Measurements from ENCODE around the gene ZNF433.
"Not testable (repeated sequence)": the region's sequence is repeated elsewhere in the genome, so short reads cannot be mapped to it uniquely, and the experiment has no call there.

ZNF433 gene

DNA sequence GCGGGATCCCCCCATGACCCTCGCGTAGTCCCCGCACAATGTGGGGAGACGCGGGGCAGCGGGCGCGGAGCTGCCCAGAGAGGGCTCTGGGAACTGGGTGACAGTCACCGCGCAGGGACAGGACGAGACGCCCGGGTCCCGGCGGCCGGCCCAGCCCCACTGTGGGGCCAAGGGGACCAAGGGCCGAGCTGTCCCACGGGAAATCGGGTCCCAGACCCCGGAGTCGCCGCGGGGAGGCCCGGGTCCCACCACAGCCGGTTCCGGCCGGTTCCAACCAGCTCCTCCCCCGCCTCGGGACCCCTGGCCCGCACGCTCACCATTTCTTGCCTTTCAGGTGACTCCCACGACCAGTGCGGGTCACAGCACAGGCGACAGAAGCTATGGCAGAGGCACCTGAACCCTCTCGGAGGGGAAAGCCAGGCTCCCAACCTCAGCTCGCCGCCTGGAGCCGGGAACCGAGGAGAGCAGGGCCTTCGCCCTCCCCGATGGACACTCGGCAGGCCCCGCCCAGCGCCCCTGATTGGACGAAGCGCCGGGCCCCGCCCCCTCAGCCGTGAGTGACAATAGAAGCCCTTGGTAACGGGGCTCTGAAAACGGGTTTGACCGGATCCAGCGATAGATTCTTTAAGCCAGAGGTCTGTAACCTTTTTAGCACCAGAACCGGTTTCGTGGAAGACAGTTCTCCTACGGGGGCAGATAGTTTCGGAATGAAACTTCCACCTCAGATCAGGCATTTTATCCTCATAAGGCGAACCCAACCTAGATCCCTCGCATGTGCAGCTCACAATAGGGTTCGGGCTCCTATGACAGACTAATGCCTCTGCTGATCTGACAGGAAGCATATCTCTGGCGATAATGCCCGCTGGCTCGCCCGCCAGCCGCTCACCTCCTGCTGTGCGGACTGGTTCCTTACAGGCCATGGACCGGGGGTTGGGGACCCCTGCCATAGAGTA, at the start of gene ZNF433:
TSS of gene ZNF433 (minus strand) at position 460 of the 953 bp plus-strand sequence. CDS start at position 320, 140 bp downstream.
- peak; percentile 82 for DNase-seq (ENCODE audit: insufficient read length, low spot score)

DNA sequence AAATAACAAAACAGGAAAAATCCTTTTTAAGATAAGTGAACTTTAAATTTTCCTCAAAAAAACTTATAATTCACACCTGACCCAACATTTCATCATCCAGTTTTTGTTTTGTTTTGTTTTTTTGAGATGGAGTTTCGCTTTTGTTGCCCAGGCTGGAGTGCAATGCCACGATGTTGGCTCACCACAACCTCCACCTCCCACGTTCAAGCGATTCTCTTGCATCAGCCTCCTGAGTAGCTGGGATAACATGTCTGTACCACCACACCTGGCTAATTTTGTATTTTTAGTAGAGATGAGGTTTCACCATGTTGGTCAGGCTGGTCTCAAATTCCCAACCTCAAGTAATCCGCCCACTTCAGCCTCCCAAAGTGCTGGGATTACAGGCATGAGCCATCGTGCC, 47.9 kb upstream of the ZNF433 start:
- not testable (repeated sequence) for DNase-seq (ENCODE audit: insufficient read length, low spot score); FAIRE-seq

More for the DNA sequence above, at the start of gene ZNF433:
- FAIRE-seq: peak; percentile 87

DNA sequence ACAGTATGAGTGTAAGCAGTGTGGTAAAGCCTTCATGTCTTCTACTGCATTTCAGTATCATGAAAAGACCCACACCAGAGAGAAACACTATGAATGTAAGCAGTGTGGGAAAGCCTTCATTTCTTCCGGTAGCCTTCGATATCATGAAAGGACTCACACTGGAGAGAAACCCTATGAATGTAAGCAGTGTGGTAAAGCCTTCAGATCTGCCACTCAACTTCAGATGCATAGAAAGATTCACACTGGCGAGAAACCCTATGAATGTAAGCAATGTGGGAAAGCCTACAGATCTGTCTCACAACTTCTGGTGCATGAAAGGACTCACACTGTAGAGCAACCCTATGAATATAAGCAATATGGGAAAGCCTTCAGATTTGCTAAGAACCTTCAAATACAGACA, 41.9 kb upstream of the ZNF433 start:
- DNase-seq (ENCODE audit: insufficient read length, low spot score) (no peak), FAIRE-seq (no peak)

DNA sequence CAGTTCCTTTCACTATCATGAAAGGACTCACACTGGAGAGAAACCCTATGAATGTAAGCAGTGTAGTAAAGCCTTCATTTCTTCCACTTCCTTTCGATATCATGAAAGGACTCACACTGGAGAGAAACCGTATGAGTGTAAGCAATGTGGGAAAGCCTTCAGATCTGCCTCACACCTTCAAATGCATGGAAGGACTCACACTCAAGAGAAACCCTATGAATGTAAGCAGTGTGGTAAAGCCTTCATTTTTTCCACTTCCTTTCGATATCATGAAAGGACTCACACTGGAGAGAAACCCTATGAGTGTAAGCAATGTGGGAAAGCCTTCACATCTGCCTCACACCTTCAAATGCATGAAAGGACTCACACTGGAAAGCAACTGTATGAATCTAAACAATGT, 40.9 kb upstream of the ZNF433 start:
- DNase-seq (ENCODE audit: insufficient read length, low spot score); FAIRE-seq: not testable (repeated sequence)

DNA sequence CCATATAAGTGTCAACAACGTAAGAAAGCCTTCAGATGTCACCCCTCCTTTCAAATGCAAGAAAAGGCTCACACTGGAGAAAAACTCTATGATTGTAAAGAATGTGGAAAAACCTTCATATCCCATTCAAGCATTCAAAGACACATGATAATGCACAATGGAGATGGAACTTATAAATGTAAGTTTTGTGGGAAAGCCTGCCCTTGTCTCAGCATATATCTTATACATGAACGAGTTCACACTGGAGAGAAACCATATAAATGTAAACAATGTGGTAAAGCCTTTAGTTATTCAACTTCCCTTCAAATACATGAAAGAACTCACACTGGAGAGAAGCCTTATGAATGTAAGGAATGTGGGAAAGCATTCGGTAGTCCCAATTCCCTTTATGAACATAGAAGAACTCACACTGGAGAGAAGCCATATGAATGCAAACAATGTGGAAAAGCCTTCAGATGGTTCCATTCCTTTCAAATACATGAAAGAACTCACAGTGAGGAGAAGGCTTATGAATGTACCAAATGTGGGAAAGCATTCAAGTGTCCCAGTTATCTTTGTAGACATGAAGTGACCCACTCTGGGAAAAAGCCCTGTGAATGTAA, 40.2 kb upstream of the ZNF433 start:
- no peak for FAIRE-seq
- DNase-seq (ENCODE audit: insufficient read length, low spot score): no peak

DNA sequence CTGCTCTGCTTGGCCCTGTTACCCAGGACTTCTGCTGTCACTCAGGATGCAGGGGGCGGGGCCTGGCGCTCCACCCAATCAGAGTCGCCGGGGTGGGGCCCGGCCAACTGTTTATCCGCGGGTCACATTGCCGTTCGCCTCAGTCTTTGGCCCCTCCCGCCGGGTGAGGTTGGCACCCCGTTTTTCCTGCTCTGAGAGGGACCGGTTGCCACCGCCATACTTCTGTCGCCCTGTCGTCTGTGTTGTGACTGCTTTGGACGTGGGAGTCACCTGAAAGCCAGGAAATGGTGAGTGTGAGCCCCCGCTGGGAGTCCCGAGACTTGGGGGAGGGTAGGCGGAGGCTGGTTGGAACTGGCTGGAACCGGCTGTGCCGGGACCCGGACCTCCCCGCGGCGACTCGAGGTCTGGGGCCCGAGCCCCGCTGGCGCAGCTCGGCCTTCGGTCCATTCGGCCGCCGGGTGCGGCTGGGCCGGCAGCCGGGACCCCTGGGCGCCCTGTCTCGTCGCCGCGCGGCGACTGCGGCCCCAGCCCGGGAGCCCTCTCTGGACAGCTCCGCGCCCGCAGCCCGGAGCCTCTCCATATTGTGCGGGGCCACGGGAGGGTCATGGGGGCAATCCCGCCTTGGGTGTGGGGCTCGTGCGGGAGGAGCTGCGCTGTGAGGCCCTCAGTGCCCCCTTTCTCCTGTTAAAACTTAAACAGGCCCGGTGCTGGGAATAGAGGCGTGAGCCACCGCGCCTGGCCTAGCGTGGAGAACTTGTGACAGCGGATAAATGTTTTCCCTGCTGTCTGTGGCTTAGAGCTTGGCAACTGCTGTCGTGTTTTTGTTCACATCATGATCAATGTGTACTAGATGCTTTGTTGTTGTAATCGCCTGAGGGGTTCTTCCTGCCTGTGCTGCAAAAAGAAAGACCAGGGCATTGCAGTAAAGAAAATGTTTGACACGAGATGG, 29.4 kb upstream of the ZNF433 start, which contains the start of gene ZNF844:
TSS of gene ZNF844 (plus strand) at position 142 of the 949 bp plus-strand sequence. CDS start at position 285, 143 bp downstream.
- FAIRE-seq: peak; percentile 81
- peak; percentile 72 for DNase-seq (ENCODE audit: insufficient read length, low spot score)

DNA sequence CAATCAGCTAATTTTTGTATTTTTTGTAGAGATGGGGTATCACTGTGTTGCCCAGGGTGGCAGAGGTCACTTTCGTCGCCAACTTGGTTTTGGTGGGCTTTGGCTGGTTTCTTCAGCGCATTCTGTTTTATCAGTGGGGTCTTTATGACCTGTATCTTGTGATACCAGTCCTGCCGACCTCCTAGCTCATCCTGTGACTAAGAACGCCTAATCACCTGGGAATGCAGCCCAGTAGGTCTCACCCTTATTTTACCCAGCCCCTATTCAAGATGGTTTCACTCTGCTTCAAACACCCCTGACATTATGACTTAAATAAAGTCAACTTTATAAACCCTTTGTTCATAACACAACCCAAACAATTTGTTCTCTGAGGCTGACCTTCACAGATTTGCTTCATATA, 20.3 kb upstream of the ZNF433 start:
- FAIRE-seq (no peak), DNase-seq (ENCODE audit: insufficient read length, low spot score) (no peak)

DNA sequence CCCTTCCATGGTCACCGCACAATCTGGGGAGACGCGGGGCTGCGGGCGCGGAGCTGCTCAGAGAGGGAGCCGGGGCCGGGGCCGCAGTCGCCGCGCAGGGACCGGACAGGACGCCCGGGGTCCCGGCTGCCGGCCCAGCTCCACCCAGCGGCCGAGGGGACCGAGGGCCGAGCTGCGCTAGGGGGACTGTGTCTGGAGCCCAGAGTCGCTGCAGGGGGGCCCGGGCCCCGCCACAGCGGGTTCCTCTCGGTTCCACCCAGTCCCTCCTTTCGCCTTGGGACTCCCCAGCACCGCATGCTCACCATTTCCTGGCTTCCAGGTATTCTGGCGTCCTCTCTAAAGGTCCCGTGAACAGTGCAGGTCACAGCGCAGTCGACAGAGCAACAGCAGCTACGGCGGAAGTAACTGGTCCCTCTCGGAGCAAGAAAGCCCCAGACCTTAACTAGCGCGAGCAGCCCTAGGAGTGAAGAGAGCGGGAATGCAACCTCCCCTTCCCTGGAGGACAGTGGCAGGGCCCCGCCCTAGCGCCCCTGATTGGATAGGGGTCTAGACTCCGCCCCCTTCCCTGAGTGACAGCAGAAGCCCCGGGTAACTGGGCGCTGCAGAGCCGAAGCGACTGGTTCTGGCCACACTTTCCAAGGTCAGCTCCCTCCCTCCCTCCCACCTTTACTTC, 17.2 kb upstream of the ZNF433 start, which contains the start of gene ZNF878:
TSS of gene ZNF878 (minus strand) at position 465 of the 673 bp plus-strand sequence. CDS start at position 305, 160 bp downstream.
- FAIRE-seq (peak; percentile 93), DNase-seq (ENCODE audit: insufficient read length, low spot score) (peak; percentile 62)

DNA sequence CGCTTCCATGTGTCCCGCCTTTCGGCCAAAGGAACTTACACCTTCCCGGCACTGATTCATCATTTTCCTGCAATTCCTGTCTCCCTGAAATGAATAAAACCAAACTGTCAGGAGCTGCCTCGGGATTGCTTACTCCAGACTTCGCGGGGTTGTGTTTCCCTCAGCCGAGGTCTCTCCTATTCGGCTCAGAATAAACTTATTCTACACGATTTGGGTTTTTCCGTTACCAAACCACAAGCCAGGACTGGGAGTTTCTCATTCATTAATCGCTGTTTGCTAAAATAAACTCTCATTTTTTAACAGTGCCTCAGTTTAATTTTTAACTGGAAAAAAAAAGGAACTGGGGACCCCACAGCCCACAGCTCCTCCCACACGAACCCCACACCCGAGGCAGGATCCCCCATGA, 16.6 kb upstream of the ZNF433 start:
- DNase-seq (ENCODE audit: insufficient read length, low spot score) (no peak), FAIRE-seq (peak; percentile 47)

DNA sequence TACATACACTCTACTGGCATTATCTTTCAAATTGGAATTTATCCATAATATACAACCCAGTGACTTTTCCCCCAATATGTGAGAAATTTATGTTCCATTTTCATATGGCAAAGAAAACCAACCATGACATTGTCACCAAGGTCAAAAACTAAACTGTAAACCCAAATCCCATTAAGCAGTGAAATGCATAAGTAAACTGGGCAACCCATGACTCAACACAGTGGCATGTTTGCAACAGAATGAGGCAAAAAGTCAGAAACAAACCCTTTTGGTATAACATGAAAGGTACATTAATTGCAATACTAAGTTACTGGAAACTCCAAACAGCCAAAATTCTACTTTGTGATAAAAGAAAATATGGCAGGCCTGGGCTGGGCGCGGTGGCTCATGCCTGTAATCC, 12.4 kb upstream of the ZNF433 start:
- DNase-seq (ENCODE audit: insufficient read length, low spot score): no peak
- no peak for FAIRE-seq

DNA sequence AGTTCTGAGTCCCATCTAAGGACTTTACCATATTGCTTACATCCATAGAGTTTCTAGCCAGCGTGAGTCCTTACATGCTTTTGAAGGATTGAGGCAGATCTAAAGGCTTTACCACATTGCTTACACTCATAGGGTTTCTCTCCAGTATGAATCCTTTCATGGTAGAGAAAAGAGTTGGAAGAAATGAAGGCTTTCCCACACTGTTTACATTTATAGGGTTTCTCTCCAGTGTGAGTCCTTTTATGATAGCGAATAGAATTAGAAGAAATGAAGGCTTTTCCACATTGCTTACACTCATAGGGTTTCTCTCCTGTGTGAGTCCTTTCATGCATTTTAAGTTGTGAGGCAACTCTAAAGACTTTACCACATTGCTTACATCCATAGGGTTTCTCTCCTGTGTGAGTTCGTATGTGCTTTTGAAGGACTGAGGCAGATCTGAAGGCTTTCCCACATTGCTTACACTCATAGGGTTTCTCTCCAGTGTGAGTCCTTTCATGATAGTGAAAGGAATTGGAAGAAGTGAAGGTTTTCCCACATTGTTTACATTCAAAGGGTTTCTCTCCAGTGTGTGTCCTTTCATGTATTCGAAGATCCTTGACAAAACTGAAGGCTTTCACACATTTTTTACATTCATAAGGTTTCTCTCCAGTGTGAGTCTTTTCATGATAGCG, 8.4 kb upstream of the ZNF433 start:
- no peak for FAIRE-seq
- no peak for DNase-seq (ENCODE audit: insufficient read length, low spot score)

DNA sequence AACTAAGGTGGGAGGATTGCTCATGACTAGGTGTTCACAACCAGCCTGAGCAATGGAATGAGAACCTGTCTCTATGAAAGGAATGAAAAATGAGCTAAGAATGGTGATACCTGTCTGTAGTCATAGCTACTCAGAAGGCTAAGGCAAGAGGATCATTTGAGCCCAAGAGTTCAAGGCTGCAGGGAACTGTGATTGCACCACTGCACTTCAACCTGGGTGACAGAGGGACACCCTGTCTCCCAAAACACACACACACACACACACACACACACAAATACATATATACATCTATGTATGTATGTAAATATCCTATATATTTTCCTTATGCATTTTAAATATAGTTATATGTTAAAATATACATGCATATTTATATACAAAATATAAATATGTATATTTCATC, 7.4 kb upstream of the ZNF433 start:
- DNase-seq (ENCODE audit: insufficient read length, low spot score) (no peak), FAIRE-seq (no peak)

DNA sequence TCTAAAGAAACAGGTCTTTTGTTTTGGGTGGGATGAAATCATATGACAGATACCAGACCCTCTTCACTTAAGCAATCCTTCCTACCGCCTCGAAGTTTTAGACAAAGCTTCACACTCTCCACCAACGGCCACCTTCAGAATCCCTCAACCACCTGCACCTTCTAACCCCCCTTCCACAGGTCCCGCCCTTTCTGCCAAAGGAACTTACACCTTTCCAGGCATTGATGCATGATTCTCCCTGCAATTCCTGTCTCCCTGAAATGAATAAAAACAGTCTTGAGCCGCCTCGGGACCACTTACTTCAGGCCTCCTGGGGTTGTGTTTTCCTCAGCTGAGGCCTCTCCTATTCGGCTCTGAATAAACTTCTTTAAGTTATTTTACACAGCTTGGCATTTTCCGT, 859 bp downstream of the ZNF433 start:
- FAIRE-seq (no peak), DNase-seq (ENCODE audit: insufficient read length, low spot score) (no peak)

DNA sequence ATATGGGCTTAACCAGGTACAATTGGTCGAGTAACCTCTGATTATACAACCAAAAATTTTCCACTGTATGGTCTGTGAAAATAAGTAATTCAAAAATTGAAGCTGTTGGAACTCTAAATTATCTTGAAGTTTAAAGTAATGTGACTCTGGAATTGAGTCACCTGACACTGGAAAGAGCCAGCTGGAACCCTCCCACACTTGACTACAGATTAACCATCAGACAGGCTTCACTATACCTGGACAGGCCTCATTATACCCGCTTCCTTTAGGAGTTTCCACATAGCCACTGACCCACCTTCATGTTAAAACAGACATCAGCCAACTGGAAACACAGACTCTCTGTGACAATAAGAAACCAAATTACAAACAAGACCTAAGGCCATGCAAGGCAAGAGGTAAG, 1.3 kb downstream of the ZNF433 start:
- DNase-seq (ENCODE audit: insufficient read length, low spot score): no peak
- FAIRE-seq: no peak

DNA sequence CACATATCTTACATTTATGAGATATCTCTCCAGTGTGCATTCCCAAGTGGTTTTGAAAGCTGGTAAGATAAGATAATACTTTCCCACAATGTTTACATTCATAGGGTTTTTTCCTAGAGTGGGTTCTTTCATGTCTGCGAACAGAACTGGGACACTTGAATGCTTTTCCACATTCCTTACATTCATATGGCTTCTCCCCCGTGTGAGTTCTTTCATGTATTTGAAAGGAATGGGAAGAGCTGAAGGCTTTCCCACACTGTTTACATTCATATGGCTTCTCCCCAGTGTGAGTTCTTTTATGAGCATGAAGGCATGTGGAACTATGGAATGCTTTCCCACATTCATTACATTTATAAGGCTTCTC, 19.7 kb downstream of the ZNF433 start:
- no peak for FAIRE-seq

DNA sequence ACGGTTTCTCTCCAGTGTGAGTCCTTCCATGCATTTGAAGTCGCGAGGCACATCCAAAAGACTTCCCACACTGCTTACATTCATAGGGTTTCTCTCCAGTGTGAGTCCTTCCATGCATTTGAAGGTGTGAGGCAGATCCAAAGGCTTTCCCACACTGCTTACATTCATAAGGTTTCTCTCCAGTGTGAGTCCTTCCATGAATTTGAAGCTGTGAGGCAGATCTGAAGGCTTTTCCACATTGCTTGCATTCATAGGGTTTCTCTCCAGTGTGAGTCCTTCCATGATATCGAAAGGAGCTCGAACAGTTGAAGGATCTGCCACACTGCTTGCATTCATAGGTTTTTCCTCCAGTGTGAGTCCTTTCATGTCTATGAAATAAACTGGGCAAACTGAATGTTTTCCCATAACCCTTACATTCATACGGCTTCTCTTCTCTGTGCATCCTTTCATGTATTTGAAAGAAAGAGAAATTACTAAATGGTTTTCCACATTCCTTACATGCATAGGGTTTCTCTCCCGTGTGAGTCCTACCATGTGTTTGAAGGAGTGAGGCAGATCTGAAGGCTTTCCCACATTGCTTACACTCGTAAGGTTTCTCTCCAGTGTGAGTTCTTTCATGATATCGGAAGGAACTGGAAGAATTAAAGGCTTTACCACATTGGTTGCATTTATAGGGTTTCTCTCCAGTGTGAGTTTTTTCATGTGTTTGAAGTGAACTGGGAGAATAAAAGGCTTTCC, 20.3 kb downstream of the ZNF433 start:
- FAIRE-seq (no peak), DNase-seq (ENCODE audit: insufficient read length, low spot score) (no peak)

More for the DNA sequence above, 19.7 kb downstream of the ZNF433 start:
- no peak for DNase-seq (ENCODE audit: insufficient read length, low spot score)

DNA sequence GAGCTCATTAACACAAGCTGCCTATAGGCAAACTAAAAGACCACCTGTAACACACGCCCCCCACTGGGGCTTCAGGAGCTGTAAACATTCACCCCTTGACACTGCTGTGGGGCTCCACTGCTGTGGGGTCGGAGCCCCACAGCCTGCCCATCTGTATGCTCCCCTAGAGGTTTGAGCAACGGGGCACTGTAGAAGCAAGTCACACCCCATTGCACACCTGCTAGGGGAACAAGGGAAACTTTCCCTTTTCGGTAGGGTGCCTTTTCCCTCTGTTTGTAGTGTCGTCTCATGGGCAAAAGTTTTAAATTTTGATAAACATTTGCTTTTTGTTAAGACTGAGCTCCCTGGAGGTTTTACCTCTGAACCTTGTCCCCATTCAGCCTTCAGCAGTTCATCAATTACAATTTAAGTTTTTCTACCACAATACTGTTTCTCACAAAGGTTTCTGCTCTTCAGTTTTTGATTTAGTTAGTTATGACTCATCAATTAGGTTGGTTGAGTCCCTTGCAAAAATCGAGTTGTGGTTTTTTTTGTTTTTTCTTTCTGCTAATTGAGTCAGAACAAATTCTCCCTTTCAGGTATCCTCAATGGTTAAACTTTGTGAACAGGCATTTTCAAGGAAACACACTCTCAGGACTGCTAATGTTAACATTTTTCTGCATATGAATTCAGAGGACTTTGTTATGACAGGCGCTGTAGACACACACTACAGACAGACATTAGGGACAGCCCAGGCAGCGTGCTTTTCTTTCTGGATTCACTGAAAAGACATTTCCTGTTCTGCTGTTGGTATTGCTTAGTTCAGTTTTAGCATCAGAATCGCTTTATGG, 35.1 kb downstream of the ZNF433 start:
- FAIRE-seq (peak; percentile 72), DNase-seq (ENCODE audit: insufficient read length, low spot score) (peak; percentile 19)

DNA sequence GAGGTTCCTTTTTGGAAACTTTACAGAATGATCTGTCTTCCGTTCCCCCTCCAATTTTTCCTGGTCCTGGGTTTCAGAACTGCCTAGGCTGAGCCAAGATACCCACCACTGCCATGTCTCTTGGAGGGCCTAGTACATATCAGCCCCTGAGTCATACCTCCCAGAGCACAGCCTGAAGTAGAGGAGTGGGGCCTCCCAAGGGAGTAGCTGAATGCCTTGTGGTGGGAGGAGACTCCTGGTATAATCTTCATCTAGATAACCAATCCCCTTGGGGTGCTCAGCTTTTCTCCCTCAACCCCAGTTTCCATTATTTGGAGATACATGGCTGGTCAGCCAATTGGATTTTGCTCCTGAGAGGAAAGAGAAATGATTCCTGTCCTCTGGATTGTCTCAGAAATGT, 40.3 kb downstream of the ZNF433 start:
- FAIRE-seq (no peak), DNase-seq (ENCODE audit: insufficient read length, low spot score) (no peak)
